ENCODE results near the gene TRPV6. TPM values are rescaled to one million over a fixed set of nuclear protein-coding genes. Genes with fewer than 3 reads are reported as not detected.

Gene TRPV6
- total RNA-seq, 1 donor from 2014 or later = not detected

GRCh38 chr7:142874409-142874808, 11.1 kb downstream of the TRPV6 start:
- Mint-ChIP-seq H3K9me3 (peaks cover 4% of the 10 kb centered on the region), H3K27ac (no peak overlapping the region), H3K36me3 (peaks cover 3% of the 10 kb centered on the region), H3K4me3 (no peak overlapping the region), H3K4me1 (no peaks in the 10 kb centered on the region), H3K27me3 (ENCODE audit: insufficient read depth, low read depth) (peaks cover 4% of the 10 kb centered on the region)
- Histone ChIP-seq H3K4me2 (no peak overlapping the region), H3K4me1 (peaks cover 4% of the 10 kb centered on the region), H3K4me3 (no peak overlapping the region), H3K9me3 (ENCODE audit: low read depth) (no peaks in the 10 kb centered on the region), H3K36me3 (no peaks in the 10 kb centered on the region), H3K27me3 (no peaks in the 10 kb centered on the region), H3K79me2 (ENCODE audit: low read depth) (no peaks in the 10 kb centered on the region), H4K20me1 (ENCODE audit: low read depth) (no peaks in the 10 kb centered on the region), H3F3A (ENCODE audit: low read depth) (no peaks in the 10 kb centered on the region), H3K9ac (no peak overlapping the region), H2AFZ (replicated peaks) (no peak overlapping the region), H3K27ac (no peak overlapping the region)
- no peak for DNase-seq (ENCODE audit: low spot score)
- TF ChIP-seq EZH2 (IDR thresholded peaks at IDR 0.05) (no peak), EZH2phosphoT487 (IDR thresholded peaks at IDR 0.05) (no peak), CTCF (IDR thresholded peaks at IDR 0.05) (no peak)

DNA sequence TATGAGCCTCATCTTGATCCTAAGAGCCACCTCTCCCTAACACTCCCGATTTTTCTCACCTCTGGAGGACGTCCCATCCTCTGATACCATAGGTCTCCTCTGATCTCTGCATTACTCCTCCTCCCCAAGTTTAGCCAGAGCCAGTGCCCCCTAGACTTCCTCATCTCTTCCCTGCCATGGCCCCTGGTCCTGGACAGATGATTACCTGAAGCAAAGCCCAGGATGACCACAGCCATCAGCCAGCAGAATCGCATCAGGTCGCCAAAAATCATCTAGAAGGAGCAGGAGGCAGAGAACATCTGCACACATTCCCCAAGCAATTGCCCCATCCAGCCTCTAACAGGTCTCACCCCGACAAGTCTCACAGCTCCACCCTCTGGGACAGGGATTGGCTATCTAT, 11.7 kb downstream of the TRPV6 start:
- H3K9me3 ChIP-seq (ENCODE audit: low read depth) = no peaks in the 10 kb centered on the region
- H2AFZ ChIP-seq (replicated peaks) = no peak overlapping the region
- TF ChIP-seq EZH2phosphoT487 (IDR thresholded peaks at IDR 0.05) (no peak), CTCF (IDR thresholded peaks at IDR 0.05) (no peak), EZH2 (IDR thresholded peaks at IDR 0.05) (no peak)
- no peaks in the 10 kb centered on the region for H3K36me3 ChIP-seq
- no peak overlapping the region for H3K4me3 ChIP-seq
- no peaks in the 10 kb centered on the region for H3K79me2 ChIP-seq (ENCODE audit: low read depth)
- H3K4me1 ChIP-seq = no peaks in the 10 kb centered on the region
- H3K27me3 Mint-ChIP-seq (ENCODE audit: insufficient read depth, low read depth) = peaks cover 4% of the 10 kb centered on the region
- H3K4me2 ChIP-seq = no peak overlapping the region
- peaks cover 4% of the 10 kb centered on the region for H3K9me3 Mint-ChIP-seq
- no peak overlapping the region for H3K9ac ChIP-seq
- H3K27ac ChIP-seq = no peak overlapping the region
- H3K4me1 Mint-ChIP-seq = no peaks in the 10 kb centered on the region
- peaks cover 3% of the 10 kb centered on the region for H3K36me3 Mint-ChIP-seq
- no peak overlapping the region for H3K27ac Mint-ChIP-seq
- H4K20me1 ChIP-seq (ENCODE audit: low read depth) = no peaks in the 10 kb centered on the region
- no peaks in the 10 kb centered on the region for H3K27me3 ChIP-seq
- H3F3A ChIP-seq (ENCODE audit: low read depth) = no peaks in the 10 kb centered on the region
- no peak overlapping the region for H3K4me3 Mint-ChIP-seq
- DNase-seq (ENCODE audit: low spot score) = no peak

DNA sequence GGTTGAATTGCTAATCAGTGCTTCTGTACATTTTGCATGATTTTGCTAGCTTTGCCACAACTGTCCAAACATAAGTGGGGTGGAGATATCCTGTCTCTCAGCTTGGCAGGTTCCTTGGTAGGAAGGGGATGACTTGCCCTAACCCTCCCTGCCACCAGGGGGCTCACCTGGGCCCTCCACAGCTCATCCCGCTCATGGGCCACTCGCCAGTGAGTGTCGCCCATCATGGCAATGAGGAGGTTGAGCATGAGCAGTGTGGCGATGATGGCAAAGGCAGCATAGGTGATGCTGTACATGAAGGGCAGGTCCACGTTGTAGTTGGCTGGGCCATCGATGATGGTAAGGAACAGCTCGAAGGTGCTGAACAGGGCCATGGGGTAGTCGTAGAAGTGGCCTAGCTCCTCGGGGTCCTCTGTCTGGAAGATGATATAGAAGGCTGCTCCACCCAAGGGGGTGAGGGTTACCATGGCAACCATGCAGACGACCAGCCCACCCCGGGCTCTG, 12.2 kb downstream of the TRPV6 start:
- TF ChIP-seq EZH2 (IDR thresholded peaks at IDR 0.05) = no peak
- peak; percentile 60 for TF ChIP-seq CTCF (IDR thresholded peaks at IDR 0.05)
- H3K27me3 ChIP-seq = no peaks in the 10 kb centered on the region
- Mint-ChIP-seq H3K4me3 (no peak overlapping the region), H3K36me3 (peaks cover 3% of the 10 kb centered on the region), H3K4me1 (no peaks in the 10 kb centered on the region), H3K9me3 (peaks cover 4% of the 10 kb centered on the region), H3K27ac (no peak overlapping the region), H3K27me3 (ENCODE audit: insufficient read depth, low read depth) (peaks cover 4% of the 10 kb centered on the region)
- H3F3A ChIP-seq (ENCODE audit: low read depth) = no peaks in the 10 kb centered on the region
- no peak overlapping the region for H3K4me2 ChIP-seq
- no peaks in the 10 kb centered on the region for H3K4me1 ChIP-seq
- H4K20me1 ChIP-seq (ENCODE audit: low read depth) = no peaks in the 10 kb centered on the region
- no peak overlapping the region for H3K9ac ChIP-seq
- H3K27ac ChIP-seq = no peak overlapping the region
- no peaks in the 10 kb centered on the region for H3K9me3 ChIP-seq (ENCODE audit: low read depth)
- H2AFZ ChIP-seq (replicated peaks) = no peak overlapping the region
- DNase-seq (ENCODE audit: low spot score) = peak; percentile 26
- H3K4me3 ChIP-seq = no peak overlapping the region
- H3K36me3 ChIP-seq = no peaks in the 10 kb centered on the region
- no peaks in the 10 kb centered on the region for H3K79me2 ChIP-seq (ENCODE audit: low read depth)
